A549 (cell line): Measurements from ENCODE around the gene PEX14. TPM values are rescaled to one million over a fixed set of nuclear protein-coding genes. Genes with fewer than 3 reads are reported as not detected.

Source experiments
- ATAC-seq, 2 experiments: fragments of 200-7000 bp in 1 of 2; fragments of >200 bp in 1 of 2; cut with Nextera tagmentation in 1 of 2; cut with Tn5 transposase in 1 of 2; 3 replicates each; pipeline versions ENCODE4 v1.8.0 to v1.9.1; 2018 to 2020; ENCODE audit warnings: mild to moderate bottlenecking in 1 of 2, moderate library complexity in 1 of 2
- CTCF ChIA-PET: fragments of 300-600 bp; sonication (Branson Sonifier 250); formaldehyde crosslinking; extraction: SDS; loops from one replicate; lab custom pipeline; 2021; ENCODE audit warnings: antibody characterized with exemption, inconsistent platforms; lab: Yijun Ruan, JAX
- POLR2A ChIA-PET: fragments of 350-600 bp; formaldehyde crosslinking; extraction: SDS; loops from one replicate; lab custom pipeline; 2021; ENCODE audit warnings: antibody characterized with exemption, inconsistent platforms; lab: Yijun Ruan, JAX
- DNase-seq, 2 experiments: peaks; one replicate each; pipeline versions ENCODE4 v3.0.0 to v3.0.0-alpha.2; 2011 to 2016; ENCODE audit warnings: low read depth in 1 of 2, low spot score in 1 of 2
- FAIRE-seq: peaks from 2 replicates; lab custom pipeline; 2011; peaks lifted over from hg19 to GRCh38; lab: Jason Lieb, UNC
- H3K27ac ChIP-seq, 2 experiments: fragments of >200 bp; sonication (Bioruptor Twin); formaldehyde crosslinking; 3 replicates each; pipeline ENCODE4 v1.5.1; 2016 to 2017
- H3K4me1 ChIP-seq: fragments of >200 bp; sonication (Bioruptor Twin); formaldehyde crosslinking; 3 replicates; pipeline ENCODE4 v1.6.1; 2016
- H3K4me2 ChIP-seq: fragments of >200 bp; sonication (Bioruptor Twin); formaldehyde crosslinking; 3 replicates; pipeline ENCODE4 v1.6.1; 2016
- H3K4me3 ChIP-seq: fragments of >200 bp; sonication (Bioruptor Twin); formaldehyde crosslinking; 3 replicates; pipeline ENCODE4 v1.5.1; 2016
- H3K9me3 ChIP-seq: fragments of >200 bp; sonication (Bioruptor Twin); formaldehyde crosslinking; 3 replicates; pipeline ENCODE4 v1.6.1; 2016
- CBX8 ChIP-seq: fragments of 200-600 bp; sonication (generic); IDR thresholded peaks from 2 replicates; pipeline ENCODE4 v1.6.1; 2016
- CEBPB ChIP-seq, 2 experiments: fragments of >200 bp in 1 of 2; sonication (Bioruptor Twin) in 1 of 2; formaldehyde crosslinking in 1 of 2; IDR thresholded peaks; 2 replicates each; pipeline ENCODE4 v1.6.1; 2012 to 2016
- CHD4 ChIP-seq: fragments of 200-600 bp; sonication (generic); IDR thresholded peaks from 2 replicates; pipeline ENCODE4 v1.6.1; 2016; ENCODE audit warnings: antibody characterized with exemption, mild to moderate bottlenecking, borderline replicate concordance
- EHMT2 ChIP-seq: fragments of 200-600 bp; sonication (generic); IDR thresholded peaks from 2 replicates; pipeline ENCODE4 v1.6.1; 2016; ENCODE audit warnings: antibody characterized with exemption, low read depth, mild to moderate bottlenecking, moderate library complexity
- FOSB ChIP-seq: fragments of 250-450 bp; sonication (Bioruptor Pico); IDR thresholded peaks from 2 replicates; pipeline ENCODE4 v1.5.0; 2020; ENCODE audit warnings: mild to moderate bottlenecking, moderate library complexity
- HOXB5 ChIP-seq: fragments of 250-450 bp; sonication (Bioruptor Pico); IDR thresholded peaks from 2 replicates; pipeline ENCODE4 v1.5.0; 2020; ENCODE audit warnings: mild to moderate bottlenecking, moderate library complexity
- JUN ChIP-seq, 2 experiments: fragments of >200 bp; sonication (Bioruptor Twin); formaldehyde crosslinking; IDR thresholded peaks; 2 replicates in 1 of 2; 3 replicates in 1 of 2; pipeline ENCODE4 v1.6.1; 2016 to 2017
- JUNB ChIP-seq: fragments of >200 bp; sonication (Bioruptor Twin); formaldehyde crosslinking; IDR thresholded peaks from 2 replicates; pipeline ENCODE4 v1.6.1; 2016
- KDM1A ChIP-seq: fragments of 200-600 bp; sonication (generic); IDR thresholded peaks from 2 replicates; pipeline ENCODE4 v1.6.1; 2016; ENCODE audit warnings: low read depth, mild to moderate bottlenecking
- KDM5A ChIP-seq: fragments of 200-600 bp; sonication (generic); IDR thresholded peaks from 2 replicates; pipeline ENCODE4 v1.6.1; 2016; ENCODE audit warnings: antibody characterized with exemption, mild to moderate bottlenecking
- MAFK ChIP-seq: fragments of 450-650 bp; IDR thresholded peaks from 2 replicates; pipeline ENCODE4 v1.6.1; 2014; ENCODE audit not compliant: partially characterized antibody
- MYC ChIP-seq: IDR thresholded peaks from 2 replicates; pipeline ENCODE4 v1.6.1; 2012; ENCODE audit warnings: mild to moderate bottlenecking, inconsistent platforms, low read length, improper control_type of control experiment, borderline replicate concordance
- POLR2A ChIP-seq: IDR thresholded peaks from 2 replicates; pipeline ENCODE4 v1.6.1; 2012; ENCODE audit warnings: mild to moderate bottlenecking, low read length
- RARB ChIP-seq: fragments of 250-450 bp; sonication (Bioruptor Pico); IDR thresholded peaks from 2 replicates; pipeline ENCODE4 v1.8.0; 2021; ENCODE audit warnings: mild to moderate bottlenecking, moderate library complexity
- RCOR1 ChIP-seq: fragments of 150-350 bp; IDR thresholded peaks from 2 replicates; pipeline ENCODE4 v1.6.1; 2014; ENCODE audit warnings: antibody characterized with exemption, low read length, low read depth
- TP53 ChIP-seq: fragments of 250-450 bp; sonication (Bioruptor Pico); IDR thresholded peaks from 2 replicates; pipeline ENCODE4 v1.5.0; 2021; ENCODE audit warnings: mild to moderate bottlenecking, moderate library complexity
- ZC3H11A ChIP-seq: fragments of 450-650 bp; IDR thresholded peaks from 2 replicates; pipeline ENCODE4 v1.6.1; 2014; ENCODE audit warnings: antibody characterized with exemption, mild to moderate bottlenecking
- ZFP36 ChIP-seq: fragments of 450-650 bp; IDR thresholded peaks from 2 replicates; pipeline ENCODE4 v1.6.1; 2014; ENCODE audit warnings: borderline replicate concordance; ENCODE audit not compliant: partially characterized antibody
- ZSCAN20 ChIP-seq: fragments of 250-450 bp; sonication (Bioruptor Pico); IDR thresholded peaks from 2 replicates; pipeline ENCODE4 v1.8.0; 2022; ENCODE audit warnings: mild to moderate bottlenecking, moderate library complexity
- WGBS: methylation state at CpG from one replicate; pipeline ENCODE4 v1.1.6; 2017; ENCODE audit errors: missing lambda C conversion rate; 5-methylcytosine and 5-hydroxymethylcytosine counted together
- polyA plus RNA-seq, 4 experiments: library from polyadenylated mRNA; depleted of rRNA in 3 of 4; stranded (reverse); fragments of >200 nt; fragmentation: RNase III in 1 of 4; extraction: RNeasy Plus Mini Kit Qiagen cat#74134 plus additional on column Dnase treatment in 1 of 4; gene quantifications; 2 replicates in 3 of 4; 3 replicates in 1 of 4; pipeline ENCODE4 v1.2.3, GENCODE V29; 2011 to 2017
- TF ChIP-seq, protein P1 (sequence below): fragments of 250-450 bp; sonication (Bioruptor Pico); IDR thresholded peaks from 2 replicates; pipeline ENCODE4 v1.5.0; 2021; ENCODE audit warnings: mild to moderate bottlenecking, moderate library complexity, borderline replicate concordance
- TF ChIP-seq, protein P2 (sequence below): IDR thresholded peaks from 2 replicates; pipeline ENCODE4 v1.6.1; 2012; ENCODE audit warnings: low read depth, borderline replicate concordance
- TF ChIP-seq, protein P3 (sequence below): fragments of 150-350 bp; IDR thresholded peaks from 2 replicates; pipeline ENCODE4 v1.6.1; 2014; ENCODE audit warnings: low read depth, mild to moderate bottlenecking, low read length
- TF ChIP-seq, protein P4 (sequence below): fragments of 450-650 bp; IDR thresholded peaks from 2 replicates; pipeline ENCODE4 v1.6.1; 2014; ENCODE audit warnings: antibody characterized with exemption

PEX14 gene
- polyA plus RNA-seq, 2 of the 4 experiments (the other 2 are of a cell fraction): 7.7 to 15.0 TPM

DNA sequence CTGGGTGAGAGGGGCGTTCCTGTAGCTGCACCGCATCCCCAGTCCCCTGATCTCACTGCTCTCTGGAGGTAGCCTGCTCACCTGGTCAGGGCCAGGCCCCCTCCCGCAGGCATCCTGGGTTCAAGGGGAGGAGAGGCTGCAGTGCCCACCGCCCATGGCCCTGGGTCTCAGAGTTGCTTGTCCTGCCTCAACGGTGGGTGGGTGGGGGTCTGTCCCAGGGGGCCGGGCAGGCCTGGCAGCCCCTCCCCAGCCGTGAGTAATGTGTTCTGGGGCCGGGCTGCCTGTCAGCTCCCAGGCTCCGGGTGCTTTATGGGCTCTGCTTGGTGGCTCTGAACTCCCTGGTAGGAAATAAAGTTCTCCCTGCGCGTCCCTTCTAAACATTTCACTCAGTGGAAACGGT, 194.8 kb downstream of the PEX14 start:
- H3K4me1 ChIP-seq: no peaks in the 10 kb centered on the region
- WGBS: 79% methylated on average over 5 of the region's 12 CpGs
- ChIA-PET CTCF (no interaction called here), POLR2A (no interaction called here)
- DNase-seq (no peak), ATAC-seq (no peak), FAIRE-seq (no peak)
- no peak overlapping the region for H3K4me3 ChIP-seq
- no peak overlapping the region for H3K27ac ChIP-seq
- H3K4me2 ChIP-seq: no peak overlapping the region
- no peaks in the 10 kb centered on the region for H3K9me3 ChIP-seq
- no peak for TF ChIP-seq TP53 (CRISPR knock-in tag)
- no peak for TF ChIP-seq KDM1A
- TF ChIP-seq MYC: no peak
- no peak for TF ChIP-seq RCOR1
- TF ChIP-seq, protein P1, sequence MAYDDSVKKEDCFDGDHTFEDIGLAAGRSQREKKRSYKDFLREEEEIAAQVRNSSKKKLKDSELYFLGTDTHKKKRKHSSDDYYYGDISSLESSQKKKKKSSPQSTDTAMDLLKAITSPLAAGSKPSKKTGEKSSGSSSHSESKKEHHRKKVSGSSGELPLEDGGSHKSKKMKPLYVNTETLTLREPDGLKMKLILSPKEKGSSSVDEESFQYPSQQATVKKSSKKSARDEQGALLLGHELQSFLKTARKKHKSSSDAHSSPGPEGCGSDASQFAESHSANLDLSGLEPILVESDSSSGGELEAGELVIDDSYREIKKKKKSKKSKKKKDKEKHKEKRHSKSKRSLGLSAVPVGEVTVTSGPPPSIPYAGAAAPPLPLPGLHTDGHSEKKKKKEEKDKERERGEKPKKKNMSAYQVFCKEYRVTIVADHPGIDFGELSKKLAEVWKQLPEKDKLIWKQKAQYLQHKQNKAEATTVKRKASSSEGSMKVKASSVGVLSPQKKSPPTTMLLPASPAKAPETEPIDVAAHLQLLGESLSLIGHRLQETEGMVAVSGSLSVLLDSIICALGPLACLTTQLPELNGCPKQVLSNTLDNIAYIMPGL: no peak
- TF ChIP-seq EHMT2: no peak
- no peak for TF ChIP-seq CHD4
- TF ChIP-seq HOXB5 (CRISPR knock-in tag): no peak
- TF ChIP-seq POLR2A: no peak
- TF ChIP-seq, protein P2, sequence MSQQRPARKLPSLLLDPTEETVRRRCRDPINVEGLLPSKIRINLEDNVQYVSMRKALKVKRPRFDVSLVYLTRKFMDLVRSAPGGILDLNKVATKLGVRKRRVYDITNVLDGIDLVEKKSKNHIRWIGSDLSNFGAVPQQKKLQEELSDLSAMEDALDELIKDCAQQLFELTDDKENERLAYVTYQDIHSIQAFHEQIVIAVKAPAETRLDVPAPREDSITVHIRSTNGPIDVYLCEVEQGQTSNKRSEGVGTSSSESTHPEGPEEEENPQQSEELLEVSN: no peak
- no peak for TF ChIP-seq FOSB
- TF ChIP-seq, protein P3, sequence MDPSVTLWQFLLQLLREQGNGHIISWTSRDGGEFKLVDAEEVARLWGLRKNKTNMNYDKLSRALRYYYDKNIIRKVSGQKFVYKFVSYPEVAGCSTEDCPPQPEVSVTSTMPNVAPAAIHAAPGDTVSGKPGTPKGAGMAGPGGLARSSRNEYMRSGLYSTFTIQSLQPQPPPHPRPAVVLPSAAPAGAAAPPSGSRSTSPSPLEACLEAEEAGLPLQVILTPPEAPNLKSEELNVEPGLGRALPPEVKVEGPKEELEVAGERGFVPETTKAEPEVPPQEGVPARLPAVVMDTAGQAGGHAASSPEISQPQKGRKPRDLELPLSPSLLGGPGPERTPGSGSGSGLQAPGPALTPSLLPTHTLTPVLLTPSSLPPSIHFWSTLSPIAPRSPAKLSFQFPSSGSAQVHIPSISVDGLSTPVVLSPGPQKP: no peak
- TF ChIP-seq JUN (IDR thresholded peaks at IDR 0.05): no peak
- TF ChIP-seq CEBPB (IDR thresholded peaks at IDR 0.05): no peak
- TF ChIP-seq MAFK: no peak
- no peak for TF ChIP-seq ZFP36
- TF ChIP-seq RARB (CRISPR knock-in tag): no peak
- no peak for TF ChIP-seq ZC3H11A

DNA sequence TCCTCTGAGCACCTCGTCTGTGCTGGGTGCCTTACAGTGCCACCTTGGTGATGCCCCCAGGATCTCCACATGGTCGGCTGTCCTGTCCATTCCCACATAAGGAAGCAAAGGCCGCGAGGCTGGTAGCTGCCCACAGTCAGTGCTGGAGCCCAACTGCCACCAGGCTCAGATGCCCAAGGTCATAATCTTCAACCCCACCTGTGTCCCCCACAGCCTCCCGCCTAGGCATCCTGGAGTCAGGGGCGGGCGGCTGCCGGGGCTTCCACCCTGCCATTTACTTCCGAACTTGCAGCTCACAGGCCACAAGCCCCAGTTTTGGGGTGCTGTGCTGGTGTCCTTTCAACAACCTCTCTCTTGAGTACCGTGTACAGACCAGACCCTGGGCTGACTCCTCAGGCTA, 195.4 kb downstream of the PEX14 start:
- Histone ChIP-seq H3K4me2 (no peak overlapping the region), H3K27ac (no peak overlapping the region), H3K9me3 (no peaks in the 10 kb centered on the region), H3K4me3 (no peak overlapping the region), H3K4me1 (no peaks in the 10 kb centered on the region)
- ATAC-seq (no peak), DNase-seq (no peak), FAIRE-seq (no peak)
- WGBS: 91% methylated on average over 6 of the region's 10 CpGs
- TF ChIP-seq RCOR1: no peak
- POLR2A ChIA-PET: no interaction called here
- CTCF ChIA-PET: no interaction called here

DNA sequence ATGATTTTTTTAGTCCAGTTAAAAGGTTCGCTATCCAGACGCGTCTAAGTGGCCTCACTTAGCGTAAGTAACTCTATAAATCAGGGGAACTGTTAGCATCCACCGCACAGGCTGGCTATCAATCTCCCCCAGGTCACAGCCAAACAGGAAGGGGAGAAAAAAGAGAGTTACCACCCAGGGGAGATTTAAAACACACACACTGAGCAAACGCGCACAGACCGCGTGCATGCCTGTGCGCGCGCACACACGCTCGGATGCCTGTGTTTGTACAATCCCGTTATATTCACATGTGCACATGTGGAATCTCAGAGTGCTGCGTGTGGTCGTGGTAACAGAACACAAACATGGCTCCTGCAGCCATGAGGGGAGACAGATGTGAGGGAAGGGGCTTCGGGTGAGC, 196.3 kb downstream of the PEX14 start:
- ChIA-PET POLR2A (no interaction called here), CTCF (no interaction called here)
- Histone ChIP-seq H3K27ac (no peak overlapping the region), H3K4me3 (no peak overlapping the region), H3K9me3 (no peaks in the 10 kb centered on the region), H3K4me2 (no peak overlapping the region), H3K4me1 (no peaks in the 10 kb centered on the region)
- ATAC-seq: no peak
- FAIRE-seq: no peak
- 90% methylated on average over 17 of the region's 18 CpGs for WGBS
- TF ChIP-seq FOSB: no peak
- no peak for TF ChIP-seq KDM5A
- no peak for TF ChIP-seq JUNB
- no peak for TF ChIP-seq CEBPB (IDR thresholded peaks at IDR 0.05)
- no peak for TF ChIP-seq JUN (IDR thresholded peaks at IDR 0.05)
- TF ChIP-seq, protein P4, sequence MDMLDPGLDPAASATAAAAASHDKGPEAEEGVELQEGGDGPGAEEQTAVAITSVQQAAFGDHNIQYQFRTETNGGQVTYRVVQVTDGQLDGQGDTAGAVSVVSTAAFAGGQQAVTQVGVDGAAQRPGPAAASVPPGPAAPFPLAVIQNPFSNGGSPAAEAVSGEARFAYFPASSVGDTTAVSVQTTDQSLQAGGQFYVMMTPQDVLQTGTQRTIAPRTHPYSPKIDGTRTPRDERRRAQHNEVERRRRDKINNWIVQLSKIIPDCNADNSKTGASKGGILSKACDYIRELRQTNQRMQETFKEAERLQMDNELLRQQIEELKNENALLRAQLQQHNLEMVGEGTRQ: no peak
- TF ChIP-seq, protein P3: no peak
- no peak for TF ChIP-seq CBX8
- TF ChIP-seq ZSCAN20: no peak
- DNase-seq: no peak
